Endothelial cell of umbilical vein (primary cell): ENCODE results near the gene TAF6. TPM values are rescaled to one million over a fixed set of nuclear protein-coding genes. Genes with fewer than 3 reads are reported as not detected.

Experiments
- BruUV-seq: library from RNA; stranded (reverse); fragments of 400-500 nt; replicated peaks from 2 replicates; lab custom pipeline; 2021; lab: Mats Ljungman, UMichigan
- CTCF ChIA-PET: fragments of 300-600, 350-600 bp; sonication (Branson Sonifier 250); formaldehyde crosslinking; loops from one replicate; lab custom pipeline; 2021; ENCODE audit warnings: antibody characterized with exemption, inconsistent platforms; lab: Charles Lee
- POLR2A ChIA-PET: fragments of 300-600, 350-600 bp; sonication (Branson Sonifier 250); formaldehyde crosslinking; loops from one replicate; lab custom pipeline; 2021; ENCODE audit warnings: antibody characterized with exemption, inconsistent platforms; lab: Charles Lee
- DNase-seq: peaks from one replicate; pipeline ENCODE4 v3.0.0-alpha.2; 2011; ENCODE audit warnings: low read depth, low spot score
- FAIRE-seq: peaks from 2 replicates; lab custom pipeline; 2011; peaks lifted over from hg19 to GRCh38; lab: Jason Lieb, UNC
- H2AFZ ChIP-seq: 2 replicates; pipeline ENCODE4 v1.6.0; 2012; ENCODE audit warnings: low read depth, low read length, control low read depth, inconsistent platforms
- H3K27ac ChIP-seq: 2 replicates; pipeline ENCODE4 v1.5.1; 2011; ENCODE audit warnings: low read depth, mild to moderate bottlenecking, control low read depth, low read length, moderate library complexity; ENCODE audit not compliant: insufficient read depth
- H3K27me3 ChIP-seq, 2 experiments: 2 replicates each; pipeline versions ENCODE4 v1.6.0 to v1.6.1; 2011; ENCODE audit warnings: low read length in 2 of 2, mixed read lengths in 1 of 2; ENCODE audit not compliant: control insufficient read depth in 2 of 2, insufficient read depth in 2 of 2
- H3K36me3 ChIP-seq, 2 experiments: 2 replicates in 1 of 2; 3 replicates in 1 of 2; pipeline ENCODE4 v1.5.1; 2011; ENCODE audit warnings: low read length in 2 of 2, mild to moderate bottlenecking in 1 of 2, moderate library complexity in 1 of 2; ENCODE audit not compliant: control insufficient read depth in 2 of 2, insufficient read depth in 2 of 2; ENCODE audit errors: extremely low read depth in 1 of 2
- H3K4me1 ChIP-seq: 3 replicates; pipeline ENCODE4 v1.5.1; 2011; ENCODE audit warnings: mild to moderate bottlenecking, low read length; ENCODE audit not compliant: control insufficient read depth, insufficient read depth; ENCODE audit errors: extremely low read depth
- H3K4me2 ChIP-seq: 2 replicates; pipeline ENCODE4 v1.6.1; 2011; ENCODE audit warnings: low read length, control low read depth, mixed read lengths; ENCODE audit not compliant: insufficient read depth
- H3K4me3 ChIP-seq, 3 experiments: fragments of 200-600 bp in 1 of 3; sonication (generic), shearing (Covaris generic) in 1 of 3; replicated peaks in 1 of 3; 2 replicates each; pipeline ENCODE4 v1.5.1; 2011 to 2016; ENCODE audit warnings: control low read depth in 3 of 3, low read length in 3 of 3, mild to moderate bottlenecking in 2 of 3, inconsistent platforms in 1 of 3, low read depth in 1 of 3, moderate library complexity in 1 of 3; ENCODE audit not compliant: insufficient read depth in 1 of 3
- H3K79me2 ChIP-seq: 2 replicates; pipeline ENCODE4 v1.6.0; 2012; ENCODE audit warnings: low read length, inconsistent platforms; ENCODE audit not compliant: control insufficient read depth, insufficient read depth
- H3K9ac ChIP-seq: replicated peaks from 2 replicates; pipeline ENCODE3; 2011; ENCODE audit warnings: low read length, control low read depth; ENCODE audit not compliant: insufficient read depth; ENCODE audit errors: extremely low read depth
- H3K9me1 ChIP-seq: replicated peaks from 3 replicates; pipeline ENCODE4 v1.6.0; 2011; ENCODE audit warnings: mild to moderate bottlenecking, low read length; ENCODE audit not compliant: control insufficient read depth, insufficient read depth; ENCODE audit errors: extremely low read depth
- H3K9me3 ChIP-seq: replicated peaks from 2 replicates; pipeline ENCODE4 v1.5.1; 2012; ENCODE audit warnings: low read length, inconsistent platforms; ENCODE audit not compliant: control insufficient read depth, insufficient read depth
- H4K20me1 ChIP-seq: replicated peaks from 2 replicates; pipeline ENCODE3; 2011; ENCODE audit warnings: mild to moderate bottlenecking, low read length; ENCODE audit not compliant: control insufficient read depth, insufficient read depth; ENCODE audit errors: extremely low read depth
- EZH2 ChIP-seq: IDR thresholded peaks from 2 replicates; pipeline ENCODE4 v1.6.1; 2012; ENCODE audit warnings: borderline replicate concordance, low read depth, mild to moderate bottlenecking, moderate library complexity, low read length, inconsistent platforms; ENCODE audit not compliant: severe bottlenecking
- FOS ChIP-seq: IDR thresholded peaks from 2 replicates; pipeline ENCODE4 v1.6.1; 2011; ENCODE audit warnings: mild to moderate bottlenecking, low read length, moderate library complexity, borderline replicate concordance; ENCODE audit not compliant: insufficient read depth
- GATA2 ChIP-seq: IDR thresholded peaks from 2 replicates; pipeline ENCODE4 v1.7.0; 2011; ENCODE audit warnings: low read depth, mild to moderate bottlenecking, moderate library complexity, mixed read lengths, low read length; ENCODE audit not compliant: insufficient read length, insufficient read depth
- JUN ChIP-seq: IDR thresholded peaks from 2 replicates; pipeline ENCODE4 v1.6.1; 2011; ENCODE audit warnings: borderline replicate concordance, low read depth; ENCODE audit not compliant: insufficient read length, insufficient read depth
- MYC ChIP-seq: IDR thresholded peaks from one replicate; pipeline ENCODE4 v1.6.1; 2011; ENCODE audit warnings: mild to moderate bottlenecking, low read depth, low read length
- POLR2A ChIP-seq: IDR thresholded peaks from 2 replicates; pipeline ENCODE4 v1.6.1; 2012; ENCODE audit warnings: low read depth, mild to moderate bottlenecking, control low read depth, low read length
- POLR2AphosphoS5 ChIP-seq: IDR thresholded peaks from 2 replicates; pipeline ENCODE4 v1.6.1; 2012; ENCODE audit warnings: low read depth, mild to moderate bottlenecking, control low read depth, low read length, moderate library complexity; ENCODE audit not compliant: insufficient read depth
- dilution Hi-C: fragments of 300-500 bp; cut with MboI; formaldehyde crosslinking; loops from one replicate; pipeline ENCODE4 v1.15.0; 2019; ENCODE audit warnings: low sequenced_read_pairs; ENCODE audit not compliant: extremely low pct_ligation_motif_present
- intact Hi-C: fragments of 100-400 bp; cut with micrococcal nuclease; formaldehyde crosslinking; loops from one replicate; pipeline ENCODE4 v1.10.0; 2022
- polyA plus RNA-seq, 4 experiments: library from polyadenylated mRNA; depleted of rRNA in 3 of 4; stranded (reverse) in 3 of 4; unstranded in 1 of 4; fragments of >200 nt; gene quantifications; 2 replicates each; pipeline versions ENCODE4 v1.2.1 to v1.2.3, GENCODE V29; 2011 to 2012; ENCODE audit warnings: missing spikeins in 1 of 4
- total RNA-seq: library from RNA; stranded (reverse); gene quantifications from 2 replicates; pipeline ENCODE4 v1.2.3, GENCODE V29; 2021
- TF ChIP-seq, protein P1 (sequence below), 2 donors: IDR thresholded peaks; 1 replicate in 1 of 2; 2 replicates in 1 of 2; pipeline ENCODE4 v1.5.1; 2011; ENCODE audit warnings: low read length in 2 of 2, mild to moderate bottlenecking in 2 of 2, moderate library complexity in 2 of 2, control low read depth in 1 of 2, inconsistent platforms in 1 of 2, low read depth in 1 of 2; ENCODE audit not compliant: insufficient read depth in 1 of 2; ENCODE audit errors: extremely low read depth in 1 of 2
- TF ChIP-seq, protein P2 (sequence below): IDR thresholded peaks from 2 replicates; pipeline ENCODE4 v1.6.1; 2011; ENCODE audit not compliant: insufficient read depth, insufficient read length

Gene TAF6
- total and polyA plus RNA-seq, 2 donors (not counting 3 experiments of a cell fraction or from before 2014, with no cell fraction given): 32.7 to 64.6 TPM

- H3K9ac ChIP-seq: no peak overlapping the region
- H2AFZ ChIP-seq: no peak overlapping the region
- intact Hi-C loops (no loop called here), dilution Hi-C loops (no loop called here)
- TF ChIP-seq JUN: no peak
- TF ChIP-seq, protein P1, sequence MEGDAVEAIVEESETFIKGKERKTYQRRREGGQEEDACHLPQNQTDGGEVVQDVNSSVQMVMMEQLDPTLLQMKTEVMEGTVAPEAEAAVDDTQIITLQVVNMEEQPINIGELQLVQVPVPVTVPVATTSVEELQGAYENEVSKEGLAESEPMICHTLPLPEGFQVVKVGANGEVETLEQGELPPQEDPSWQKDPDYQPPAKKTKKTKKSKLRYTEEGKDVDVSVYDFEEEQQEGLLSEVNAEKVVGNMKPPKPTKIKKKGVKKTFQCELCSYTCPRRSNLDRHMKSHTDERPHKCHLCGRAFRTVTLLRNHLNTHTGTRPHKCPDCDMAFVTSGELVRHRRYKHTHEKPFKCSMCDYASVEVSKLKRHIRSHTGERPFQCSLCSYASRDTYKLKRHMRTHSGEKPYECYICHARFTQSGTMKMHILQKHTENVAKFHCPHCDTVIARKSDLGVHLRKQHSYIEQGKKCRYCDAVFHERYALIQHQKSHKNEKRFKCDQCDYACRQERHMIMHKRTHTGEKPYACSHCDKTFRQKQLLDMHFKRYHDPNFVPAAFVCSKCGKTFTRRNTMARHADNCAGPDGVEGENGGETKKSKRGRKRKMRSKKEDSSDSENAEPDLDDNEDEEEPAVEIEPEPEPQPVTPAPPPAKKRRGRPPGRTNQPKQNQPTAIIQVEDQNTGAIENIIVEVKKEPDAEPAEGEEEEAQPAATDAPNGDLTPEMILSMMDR (IDR thresholded peaks at IDR 0.05; ENCODE audit: extremely low read depth in 1 of 2, insufficient read depth in 1 of 2, low read depth in 1 of 2, low read length in 2 of 2): no peak
- TF ChIP-seq FOS: no peak
- TF ChIP-seq GATA2: no peak
- TF ChIP-seq, protein P2, sequence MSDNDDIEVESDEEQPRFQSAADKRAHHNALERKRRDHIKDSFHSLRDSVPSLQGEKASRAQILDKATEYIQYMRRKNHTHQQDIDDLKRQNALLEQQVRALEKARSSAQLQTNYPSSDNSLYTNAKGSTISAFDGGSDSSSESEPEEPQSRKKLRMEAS: no peak
- TF ChIP-seq POLR2A: no peak
- no peak for TF ChIP-seq MYC
- TF ChIP-seq EZH2: no peak
- TF ChIP-seq POLR2AphosphoS5: no peak
- no peak overlapping the region for H3K4me3 ChIP-seq
- DNase-seq: no peak
- no peaks in the 10 kb centered on the region for H3K9me1 ChIP-seq
- peaks cover 8% of the 10 kb centered on the region for H3K79me2 ChIP-seq
- H3K27ac ChIP-seq: no peak overlapping the region
- FAIRE-seq: no peak
- no peaks in the 10 kb centered on the region for H3K9me3 ChIP-seq
- H4K20me1 ChIP-seq: no peaks in the 10 kb centered on the region
- H3K4me1 ChIP-seq: peaks cover 5% of the 10 kb centered on the region
- H3K4me2 ChIP-seq: no peak overlapping the region
- no TSS peak for BruUV-seq
- H3K27me3 ChIP-seq: no peaks in the 10 kb centered on the region
- H3K36me3 ChIP-seq: peaks cover 2 to 18% of the 10 kb centered on the region in 2 experiments
- ChIA-PET POLR2A (no interaction called here), CTCF (no interaction called here)
Measured at GRCh38 chr7:100115026-100115425, 4.1 kb downstream of the TAF6 start.
